Ishikawa (cell line): ENCODE results near the gene MYNN.

Source experiments
- CEBPB ChIP-seq: IDR thresholded peaks from 2 replicates; pipeline ENCODE4 v1.6.1; 2012
- CREB1 ChIP-seq: IDR thresholded peaks from 2 replicates; pipeline ENCODE4 v1.6.1; 2012; ENCODE audit warnings: low read depth
- EGR1 ChIP-seq: IDR thresholded peaks from 2 replicates; pipeline ENCODE4 v1.6.1; 2012
- EP300 ChIP-seq: IDR thresholded peaks from 2 replicates; pipeline ENCODE4 v1.6.1; 2012; ENCODE audit warnings: borderline replicate concordance
- FOXM1 ChIP-seq: IDR thresholded peaks from 2 replicates; pipeline ENCODE4 v1.6.1; 2012; ENCODE audit warnings: low read depth, borderline replicate concordance
- NFIC ChIP-seq: IDR thresholded peaks from 2 replicates; pipeline ENCODE4 v1.6.1; 2012
- RAD21 ChIP-seq: IDR thresholded peaks from 2 replicates; pipeline ENCODE4 v1.6.1; 2012; ENCODE audit warnings: low read depth
- TAF1 ChIP-seq: IDR thresholded peaks from 2 replicates; pipeline ENCODE4 v1.6.1; 2012; ENCODE audit warnings: low read depth, mild to moderate bottlenecking
- TCF12 ChIP-seq: IDR thresholded peaks from 2 replicates; pipeline ENCODE4 v1.6.1; 2012; ENCODE audit warnings: low read depth
- TEAD4 ChIP-seq: IDR thresholded peaks from 2 replicates; pipeline ENCODE4 v1.6.1; 2012
- YY1 ChIP-seq: IDR thresholded peaks from 2 replicates; pipeline ENCODE4 v1.6.1; 2012; ENCODE audit warnings: low read depth
- ZBTB7A ChIP-seq: IDR thresholded peaks from 2 replicates; pipeline ENCODE4 v1.6.1; 2012; ENCODE audit warnings: low read depth
- TF ChIP-seq, protein P1 (sequence below): IDR thresholded peaks from 2 replicates; pipeline ENCODE4 v1.6.1; 2012
- TF ChIP-seq, protein P2 (sequence below): IDR thresholded peaks from 2 replicates; pipeline ENCODE4 v1.6.1; 2012
- TF ChIP-seq, protein P3 (sequence below): IDR thresholded peaks from 2 replicates; pipeline ENCODE4 v1.6.1; 2012; ENCODE audit warnings: low read depth, mild to moderate bottlenecking

The MYNN gene

DNA sequence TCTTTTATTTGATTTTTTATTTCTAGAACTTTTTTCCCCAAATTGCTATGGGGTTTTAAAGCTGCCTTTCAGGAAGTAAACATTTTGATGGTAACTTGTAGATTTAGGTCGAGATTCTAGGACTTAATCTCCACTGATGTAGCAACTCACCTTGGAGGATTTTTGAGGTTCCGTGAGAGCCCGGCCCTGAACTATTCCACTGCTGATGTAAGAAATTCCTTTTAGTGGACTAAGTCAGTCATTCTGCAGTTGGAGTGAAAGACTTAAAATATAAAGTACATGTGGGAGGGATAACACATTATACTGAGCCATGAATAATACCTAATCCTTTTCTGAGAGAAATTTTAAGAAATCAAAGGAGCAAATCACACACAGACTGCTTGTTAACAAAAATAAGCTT is 52.1 kb downstream of the MYNN start:
- TF ChIP-seq RAD21 (no peak), NFIC (no peak), TCF12 (no peak), YY1 (no peak), CREB1 (no peak), CEBPB (no peak), EGR1 (no peak), TAF1 (no peak), FOXM1 (no peak), TEAD4 (no peak), ZBTB7A (no peak)
- TF ChIP-seq, protein P1, sequence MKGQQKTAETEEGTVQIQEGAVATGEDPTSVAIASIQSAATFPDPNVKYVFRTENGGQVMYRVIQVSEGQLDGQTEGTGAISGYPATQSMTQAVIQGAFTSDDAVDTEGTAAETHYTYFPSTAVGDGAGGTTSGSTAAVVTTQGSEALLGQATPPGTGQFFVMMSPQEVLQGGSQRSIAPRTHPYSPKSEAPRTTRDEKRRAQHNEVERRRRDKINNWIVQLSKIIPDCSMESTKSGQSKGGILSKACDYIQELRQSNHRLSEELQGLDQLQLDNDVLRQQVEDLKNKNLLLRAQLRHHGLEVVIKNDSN = no peak
- TF ChIP-seq, protein P2, sequence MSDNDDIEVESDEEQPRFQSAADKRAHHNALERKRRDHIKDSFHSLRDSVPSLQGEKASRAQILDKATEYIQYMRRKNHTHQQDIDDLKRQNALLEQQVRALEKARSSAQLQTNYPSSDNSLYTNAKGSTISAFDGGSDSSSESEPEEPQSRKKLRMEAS = no peak

DNA sequence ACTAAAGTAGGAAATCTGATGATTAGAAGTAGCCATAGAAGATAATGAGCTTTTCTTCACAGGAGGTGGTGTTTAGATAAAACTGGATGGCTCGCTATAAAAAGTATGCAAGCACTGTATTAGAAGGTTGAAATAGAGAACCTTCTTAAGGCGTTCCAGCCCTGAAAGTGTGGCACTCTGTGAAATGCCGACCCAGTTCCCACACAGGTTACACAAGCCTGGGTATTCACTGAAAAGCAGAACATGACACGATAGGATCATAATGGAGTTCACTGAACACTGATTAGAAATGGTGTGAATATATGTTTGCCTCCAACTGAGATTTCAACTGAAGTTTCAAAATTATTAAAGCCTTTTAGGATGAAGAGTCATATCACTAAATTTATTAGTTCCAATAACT is 54.5 kb downstream of the MYNN start:
- TF ChIP-seq CEBPB = no peak
- no peak for TF ChIP-seq TAF1
- TF ChIP-seq RAD21 = no peak
- no peak for TF ChIP-seq TEAD4
- no peak for TF ChIP-seq FOXM1
- no peak for TF ChIP-seq YY1
- TF ChIP-seq, protein P2 = no peak
- TF ChIP-seq TCF12 = no peak
- TF ChIP-seq, protein P1 = no peak
- no peak for TF ChIP-seq ZBTB7A
- TF ChIP-seq NFIC = no peak
- no peak for TF ChIP-seq EP300
- no peak for TF ChIP-seq EGR1
- TF ChIP-seq CREB1 = no peak
- TF ChIP-seq, protein P3, sequence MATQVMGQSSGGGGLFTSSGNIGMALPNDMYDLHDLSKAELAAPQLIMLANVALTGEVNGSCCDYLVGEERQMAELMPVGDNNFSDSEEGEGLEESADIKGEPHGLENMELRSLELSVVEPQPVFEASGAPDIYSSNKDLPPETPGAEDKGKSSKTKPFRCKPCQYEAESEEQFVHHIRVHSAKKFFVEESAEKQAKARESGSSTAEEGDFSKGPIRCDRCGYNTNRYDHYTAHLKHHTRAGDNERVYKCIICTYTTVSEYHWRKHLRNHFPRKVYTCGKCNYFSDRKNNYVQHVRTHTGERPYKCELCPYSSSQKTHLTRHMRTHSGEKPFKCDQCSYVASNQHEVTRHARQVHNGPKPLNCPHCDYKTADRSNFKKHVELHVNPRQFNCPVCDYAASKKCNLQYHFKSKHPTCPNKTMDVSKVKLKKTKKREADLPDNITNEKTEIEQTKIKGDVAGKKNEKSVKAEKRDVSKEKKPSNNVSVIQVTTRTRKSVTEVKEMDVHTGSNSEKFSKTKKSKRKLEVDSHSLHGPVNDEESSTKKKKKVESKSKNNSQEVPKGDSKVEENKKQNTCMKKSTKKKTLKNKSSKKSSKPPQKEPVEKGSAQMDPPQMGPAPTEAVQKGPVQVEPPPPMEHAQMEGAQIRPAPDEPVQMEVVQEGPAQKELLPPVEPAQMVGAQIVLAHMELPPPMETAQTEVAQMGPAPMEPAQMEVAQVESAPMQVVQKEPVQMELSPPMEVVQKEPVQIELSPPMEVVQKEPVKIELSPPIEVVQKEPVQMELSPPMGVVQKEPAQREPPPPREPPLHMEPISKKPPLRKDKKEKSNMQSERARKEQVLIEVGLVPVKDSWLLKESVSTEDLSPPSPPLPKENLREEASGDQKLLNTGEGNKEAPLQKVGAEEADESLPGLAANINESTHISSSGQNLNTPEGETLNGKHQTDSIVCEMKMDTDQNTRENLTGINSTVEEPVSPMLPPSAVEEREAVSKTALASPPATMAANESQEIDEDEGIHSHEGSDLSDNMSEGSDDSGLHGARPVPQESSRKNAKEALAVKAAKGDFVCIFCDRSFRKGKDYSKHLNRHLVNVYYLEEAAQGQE = no peak

DNA sequence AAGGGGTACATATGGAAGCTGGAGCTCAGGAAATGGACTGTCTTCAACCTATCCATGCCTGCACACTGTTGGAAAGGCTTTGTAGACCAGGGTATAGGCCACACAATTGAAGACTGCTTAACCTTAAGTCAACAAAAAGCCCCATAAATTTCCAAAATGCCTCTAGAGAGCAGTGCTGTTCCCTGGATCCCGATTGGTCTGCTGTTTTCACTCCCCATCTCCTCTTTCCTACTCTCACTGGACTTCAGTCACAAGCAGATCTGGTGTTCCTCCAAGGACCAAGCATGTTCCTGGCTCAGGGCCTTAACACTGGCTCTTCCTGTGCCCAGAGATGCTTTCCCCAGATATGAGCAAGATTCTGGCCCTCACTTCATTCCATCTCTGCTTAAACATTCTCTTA is 62.3 kb downstream of the MYNN start:
- TF ChIP-seq EP300 (no peak), TEAD4 (no peak), ZBTB7A (no peak), CREB1 (no peak), CEBPB (no peak), RAD21 (no peak), EGR1 (no peak), TAF1 (no peak), TCF12 (no peak), FOXM1 (no peak), YY1 (no peak), NFIC (no peak)
- TF ChIP-seq, protein P2 = no peak
- TF ChIP-seq, protein P1 = no peak
- TF ChIP-seq, protein P3 = no peak

DNA sequence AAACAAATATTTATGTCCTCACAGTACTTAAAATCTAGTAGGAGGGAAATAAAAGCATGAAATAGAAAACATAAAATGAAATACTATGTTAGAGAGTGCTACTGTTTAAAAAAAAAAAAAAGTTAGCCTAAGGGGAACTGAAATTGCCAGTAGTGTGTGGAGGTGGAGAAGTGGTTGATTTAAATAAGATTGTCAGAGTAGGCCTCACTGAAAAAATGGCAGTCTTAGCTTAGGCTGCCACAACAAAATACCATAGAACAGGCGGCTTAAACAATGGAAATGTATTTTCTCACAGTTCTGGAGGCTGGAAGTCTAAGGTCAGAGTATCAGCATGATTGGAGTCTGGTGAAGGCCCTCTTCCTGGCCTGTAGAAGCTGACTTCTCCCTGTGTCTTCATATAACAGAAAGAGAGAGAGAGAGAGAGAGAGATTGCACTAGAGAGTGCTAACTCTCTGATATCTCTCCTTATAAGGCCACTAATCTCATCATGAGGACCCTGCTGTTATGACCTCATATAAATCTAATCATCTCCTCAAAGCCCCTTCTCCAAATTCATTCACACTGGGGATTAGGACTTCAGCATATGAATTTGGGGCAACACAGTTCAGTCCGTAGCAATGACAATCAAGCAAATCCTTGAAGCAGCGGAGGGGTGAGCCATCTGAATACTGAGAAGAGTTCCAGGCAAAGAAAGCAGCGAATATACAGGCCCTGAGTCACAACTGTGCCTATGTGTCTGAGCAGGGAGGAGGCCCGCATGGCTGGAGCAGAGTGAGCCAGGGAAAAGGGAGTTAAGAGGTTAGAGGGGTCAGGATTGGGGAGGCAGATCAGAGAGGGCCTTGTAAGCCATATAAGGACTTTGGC is 63.1 kb downstream of the MYNN start:
- TF ChIP-seq ZBTB7A (no peak), TAF1 (no peak), YY1 (no peak), TEAD4 (no peak), TCF12 (no peak), NFIC (no peak), EGR1 (no peak), RAD21 (no peak), CEBPB (no peak), EP300 (no peak), CREB1 (no peak)
- TF ChIP-seq, protein P1 = no peak
